ENCODE data around the gene TDG. TPM values are rescaled to one million over a fixed set of nuclear protein-coding genes. Genes with fewer than 3 reads are reported as not detected.

TDG gene
- total and polyA plus RNA-seq, 10 of the 15 experiments (the other 5 are each of a cell fraction or from before 2014, with no cell fraction given), result 29.7 to 68.8 (median 51.2) TPM

- TF ChIP-seq USF1 (IDR thresholded peaks at IDR 0.05; ENCODE audit: borderline replicate concordance, extremely low read length, insufficient read depth, low read depth, low read length), result no peak
- no peak for TF ChIP-seq ATF3 (IDR thresholded peaks at IDR 0.05; ENCODE audit: borderline replicate concordance, extremely low read depth, low read depth, low read length)
- no peak for TF ChIP-seq JUNB (IDR thresholded peaks at IDR 0.05)
- no peak for TF ChIP-seq EZH2 (IDR thresholded peaks at IDR 0.05; ENCODE audit: borderline replicate concordance, control insufficient read depth, low read depth, low read length)
- TF ChIP-seq CREB1 (IDR thresholded peaks at IDR 0.05; ENCODE audit: low read depth), result peak; percentile 8
- no peak; a peak in 1 of 4 replicates for TF ChIP-seq CEBPB (IDR thresholded peaks at IDR 0.05; ENCODE audit: borderline replicate concordance in 1 of 2, low read depth in 2 of 2, low read length in 2 of 2)
- no peak for TF ChIP-seq PRDM15 (CRISPR knock-in tag; IDR thresholded peaks at IDR 0.05)
- no peak for TF ChIP-seq POLR2AphosphoS2 (IDR thresholded peaks at IDR 0.05; ENCODE audit: low read depth, low read length)
- no peak; the same call in 1 of the 2 replicates for TF ChIP-seq MAX (IDR thresholded peaks at IDR 0.05; ENCODE audit: low read depth, low read length)
- 0 out of 2 replicates have a peak, but pooled peaks have one; percentile 2 for TF ChIP-seq TCF7 (IDR thresholded peaks at IDR 0.05; ENCODE audit: borderline replicate concordance)
- no peak for TF ChIP-seq PML (IDR thresholded peaks at IDR 0.05; ENCODE audit: low read length)
- no peak for TF ChIP-seq CBX3 (IDR thresholded peaks at IDR 0.05; ENCODE audit: borderline replicate concordance, low read depth)
- no peak; the same call in 1 of the 2 replicates for TF ChIP-seq HDAC2 (IDR thresholded peaks at IDR 0.05)
- TF ChIP-seq ZBTB33 (IDR thresholded peaks at IDR 0.05), result no peak
- TF ChIP-seq MTA3 (IDR thresholded peaks at IDR 0.05; ENCODE audit: borderline replicate concordance, low read length), result peak; percentile 63; the same call in 1 of the 2 replicates
- peak; percentile 45; the same call in 1 of the 2 replicates for TF ChIP-seq CHD2 (IDR thresholded peaks at IDR 0.05; ENCODE audit: borderline replicate concordance, low read depth, low read length)
- no peak for TF ChIP-seq HDGF (IDR thresholded peaks at IDR 0.05)
- TF ChIP-seq NR2C1 (IDR thresholded peaks at IDR 0.05), result no peak
Observed at GRCh38 chr12:103929046-103929783, 36.5 kb upstream of the TDG start (continued).

Data from GM12878 (cell line).